Measurements from ENCODE around the gene FAM193A.

The FAM193A gene

DNA sequence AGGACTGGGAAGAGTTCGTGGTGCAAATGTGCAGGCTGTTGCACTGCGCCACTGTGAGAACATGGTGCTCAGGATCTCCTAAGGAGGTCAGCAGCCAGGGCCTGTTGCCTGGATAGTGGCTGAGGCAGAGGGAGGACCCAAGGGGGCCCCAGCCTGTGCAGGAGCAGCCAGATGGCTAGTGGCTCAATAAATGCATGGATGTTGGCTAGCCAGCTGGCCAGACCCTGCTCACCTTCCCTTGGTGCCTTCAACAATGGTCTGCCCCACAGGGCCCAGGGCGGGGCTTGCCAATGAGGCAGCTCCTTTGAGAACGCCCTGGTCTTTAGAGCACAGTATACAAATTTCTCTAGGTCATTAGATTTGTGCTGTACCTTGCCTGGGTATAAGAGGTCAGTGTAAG is 152.2 kb downstream of the FAM193A start:
- Histone ChIP-seq H3K9ac (ENCODE audit: low read length) (no peak overlapping the region), H3K79me2 (ENCODE audit: insufficient read depth, low read length) (no peaks in the 10 kb centered on the region), H2AFZ (ENCODE audit: low read depth, low read length, severe bottlenecking) (no peak overlapping the region), H3K27ac (ENCODE audit: low read depth, low read length) (peak overlapping the region; percentile 87), H3F3A (ENCODE audit: insufficient read depth) (peaks cover 30% of the 10 kb centered on the region), H3K4me3 (ENCODE audit: insufficient read depth, low read length, poor library complexity, severe bottlenecking) (no peak overlapping the region), H3K27me3 (ENCODE audit: low read length) (no peaks in the 10 kb centered on the region), H4K20me1 (ENCODE audit: low read depth, low read length) (no peaks in the 10 kb centered on the region), H3K9me2 (replicated peaks; ENCODE audit: insufficient read depth, low read length) (no peaks in the 10 kb centered on the region), H3K9me3 (ENCODE audit: insufficient read depth, low read length) (no peaks in the 10 kb centered on the region), H3K36me3 (ENCODE audit: low read length) (peaks cover 4% of the 10 kb centered on the region; the same call in 1 of the 2 replicates), H3K4me2 (ENCODE audit: low read depth, low read length, poor library complexity, severe bottlenecking) (no peak overlapping the region)
- TF ChIP-seq, protein P1, sequence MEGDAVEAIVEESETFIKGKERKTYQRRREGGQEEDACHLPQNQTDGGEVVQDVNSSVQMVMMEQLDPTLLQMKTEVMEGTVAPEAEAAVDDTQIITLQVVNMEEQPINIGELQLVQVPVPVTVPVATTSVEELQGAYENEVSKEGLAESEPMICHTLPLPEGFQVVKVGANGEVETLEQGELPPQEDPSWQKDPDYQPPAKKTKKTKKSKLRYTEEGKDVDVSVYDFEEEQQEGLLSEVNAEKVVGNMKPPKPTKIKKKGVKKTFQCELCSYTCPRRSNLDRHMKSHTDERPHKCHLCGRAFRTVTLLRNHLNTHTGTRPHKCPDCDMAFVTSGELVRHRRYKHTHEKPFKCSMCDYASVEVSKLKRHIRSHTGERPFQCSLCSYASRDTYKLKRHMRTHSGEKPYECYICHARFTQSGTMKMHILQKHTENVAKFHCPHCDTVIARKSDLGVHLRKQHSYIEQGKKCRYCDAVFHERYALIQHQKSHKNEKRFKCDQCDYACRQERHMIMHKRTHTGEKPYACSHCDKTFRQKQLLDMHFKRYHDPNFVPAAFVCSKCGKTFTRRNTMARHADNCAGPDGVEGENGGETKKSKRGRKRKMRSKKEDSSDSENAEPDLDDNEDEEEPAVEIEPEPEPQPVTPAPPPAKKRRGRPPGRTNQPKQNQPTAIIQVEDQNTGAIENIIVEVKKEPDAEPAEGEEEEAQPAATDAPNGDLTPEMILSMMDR (IDR thresholded peaks at IDR 0.05; ENCODE audit: insufficient read depth, low read length, poor library complexity, severe bottlenecking): no peak
- no peak for TF ChIP-seq EZH2phosphoT487 (conservative IDR thresholded peaks at IDR 0.05; ENCODE audit: low read length)

- peak overlapping the region; percentile 55 for H3K9ac ChIP-seq (ENCODE audit: low read length)
- no peaks in the 10 kb centered on the region for H4K20me1 ChIP-seq (ENCODE audit: low read depth, low read length)
- peak overlapping the region; percentile 58 for H3K4me2 ChIP-seq (ENCODE audit: low read depth, low read length, poor library complexity, severe bottlenecking)
- H3K9me2 ChIP-seq (replicated peaks; ENCODE audit: insufficient read depth, low read length): no peaks in the 10 kb centered on the region
- H3K36me3 ChIP-seq (ENCODE audit: low read length): no peaks in the 10 kb centered on the region
- no peak overlapping the region for H2AFZ ChIP-seq (ENCODE audit: low read depth, low read length, severe bottlenecking)
- peak overlapping the region; percentile 87 for H3K27ac ChIP-seq (ENCODE audit: low read depth, low read length)
- no peaks in the 10 kb centered on the region for H3K9me3 ChIP-seq (ENCODE audit: insufficient read depth, low read length)
- no peaks in the 10 kb centered on the region for H3K79me2 ChIP-seq (ENCODE audit: insufficient read depth, low read length)
- no peaks in the 10 kb centered on the region for H3K27me3 ChIP-seq (ENCODE audit: low read length)
- peaks cover 30% of the 10 kb centered on the region for H3F3A ChIP-seq (ENCODE audit: insufficient read depth)
- no peak for TF ChIP-seq EZH2phosphoT487 (conservative IDR thresholded peaks at IDR 0.05; ENCODE audit: low read length)
- TF ChIP-seq, protein P1 (IDR thresholded peaks at IDR 0.05; ENCODE audit: insufficient read depth, low read length, poor library complexity, severe bottlenecking): no peak
- H3K4me3 ChIP-seq (ENCODE audit: insufficient read depth, low read length, poor library complexity, severe bottlenecking): peak overlapping the region; percentile 25
Observed at GRCh38 chr4:2689114-2689513, 152.7 kb downstream of the FAM193A start.

GRCh38 chr4:2689825-2690700 is 153.6 kb downstream of the FAM193A start:
- H4K20me1 ChIP-seq (ENCODE audit: low read depth, low read length): no peaks in the 10 kb centered on the region
- H2AFZ ChIP-seq (ENCODE audit: low read depth, low read length, severe bottlenecking): peak overlapping the region; percentile 49
- no peaks in the 10 kb centered on the region for H3K9me2 ChIP-seq (replicated peaks; ENCODE audit: insufficient read depth, low read length)
- no peaks in the 10 kb centered on the region for H3K36me3 ChIP-seq (ENCODE audit: low read length)
- H3K9me3 ChIP-seq (ENCODE audit: insufficient read depth, low read length): no peaks in the 10 kb centered on the region
- H3F3A ChIP-seq (ENCODE audit: insufficient read depth): peaks cover 35% of the 10 kb centered on the region
- H3K9ac ChIP-seq (ENCODE audit: low read length): peak overlapping the region; percentile 55
- peak overlapping the region; percentile 58 for H3K4me2 ChIP-seq (ENCODE audit: low read depth, low read length, poor library complexity, severe bottlenecking)
- peak overlapping the region; percentile 25 for H3K4me3 ChIP-seq (ENCODE audit: insufficient read depth, low read length, poor library complexity, severe bottlenecking)
- H3K27me3 ChIP-seq (ENCODE audit: low read length): no peaks in the 10 kb centered on the region
- H3K79me2 ChIP-seq (ENCODE audit: insufficient read depth, low read length): no peaks in the 10 kb centered on the region
- TF ChIP-seq, protein P1 (IDR thresholded peaks at IDR 0.05; ENCODE audit: insufficient read depth, low read length, poor library complexity, severe bottlenecking): no peak
- TF ChIP-seq EZH2phosphoT487 (conservative IDR thresholded peaks at IDR 0.05; ENCODE audit: low read length): no peak
- H3K27ac ChIP-seq (ENCODE audit: low read depth, low read length): peak overlapping the region; percentile 87

Measured in SU-DHL-6 (cell line).